Measurements from ENCODE around the gene BCL10. TPM values are rescaled to one million over a fixed set of nuclear protein-coding genes. Genes with fewer than 3 reads are reported as not detected.

BCL10 gene
- total and polyA plus RNA-seq, 2 of the 4 experiments (the other 2 are of a cell fraction): 15.3 to 30.5 TPM

GRCh38 chr1:85290826-85291225, 14.4 kb upstream of the BCL10 start:
- no CpG with 5 or more reads among the region's 2 CpGs for WGBS, 2 experiments (ENCODE audit: extremely low coverage in 2 of 2, insufficient read length in 1 of 2)
- Histone ChIP-seq H3K27ac (ENCODE audit: insufficient read depth, low read length) (no peak overlapping the region), H3K9me3 (ENCODE audit: control insufficient read depth, insufficient read depth, low read length) (no peaks in the 10 kb centered on the region), H4K8ac (ENCODE audit: low read depth in 2 of 2, low read length in 2 of 2) (peak overlapping the region in 1 of 2 experiments; percentile 33; a peak in 2 of 4 replicates), H2BK15ac (ENCODE audit: low read depth, low read length) (peak overlapping the region; percentile 43; the same call in 1 of the 3 replicates), H2AK9ac (replicated peaks; ENCODE audit: low read depth, low read length, poor library complexity) (no peak overlapping the region), H3K9me1 (ENCODE audit: insufficient read depth, low read length) (peaks cover 6% of the 10 kb centered on the region; the same call in 1 of the 2 replicates), H2BK5ac (ENCODE audit: low read depth, low read length, poor library complexity, severe bottlenecking) (peak overlapping the region; percentile 12), H3K27me3 (ENCODE audit: control insufficient read depth, insufficient read depth, low read length) (no peaks in the 10 kb centered on the region), H4K91ac (ENCODE audit: insufficient read depth, low read depth, low read length) (peak overlapping the region; percentile 13; the same call in 1 of the 2 replicates), H3K23ac (ENCODE audit: low read depth, low read length) (peak overlapping the region; percentile 55; the same call in 1 of the 2 replicates), H3K4me3 (ENCODE audit: insufficient read depth, low read depth, low read length) (no peak overlapping the region), H3K9ac (ENCODE audit: low read depth, low read length) (no peak overlapping the region), H3K4me2 (ENCODE audit: low read depth, low read length) (peak overlapping the region; percentile 38; the same call in 1 of the 2 replicates), H3K18ac (ENCODE audit: low read depth, low read length) (peak overlapping the region; percentile 14; the same call in 1 of the 2 replicates), H3K4ac (ENCODE audit: low read depth, low read length) (peak overlapping the region; percentile 58; the same call in 1 of the 2 replicates), H3K4me1 (ENCODE audit: control insufficient read depth, insufficient read depth, low read length) (peaks cover 13% of the 10 kb centered on the region), H3K79me1 (ENCODE audit: low read depth in 1 of 2, low read length in 2 of 2) (no peaks in the 10 kb centered on the region; a peak in 1 of 4 replicates), H3K14ac (replicated peaks; ENCODE audit: low read depth, low read length) (peak overlapping the region; percentile 18; the same call in 1 of the 2 replicates), H2BK120ac (ENCODE audit: low read depth, low read length) (0 out of 2 replicates have a peak overlapping the region, but pooled peaks have one; percentile 17), H4K5ac (ENCODE audit: low read depth, low read length) (peak overlapping the region; percentile 67; the same call in 1 of the 2 replicates), H3K36me3 (ENCODE audit: control insufficient read depth, insufficient read depth, low read length) (no peaks in the 10 kb centered on the region), H2AK5ac (ENCODE audit: low read depth, low read length) (peak overlapping the region; percentile 63; the same call in 1 of the 2 replicates), H3K56ac (ENCODE audit: extremely low read depth, insufficient read depth, low read length) (no peak overlapping the region), H4K20me1 (ENCODE audit: insufficient read depth, low read length) (no peaks in the 10 kb centered on the region), H2AFZ (replicated peaks; ENCODE audit: low read length, poor library complexity) (no peak overlapping the region), H2BK20ac (ENCODE audit: low read depth, low read length) (peak overlapping the region; percentile 35; the same call in 1 of the 2 replicates)
- ChIA-PET POLR2A (ENCODE audit: unreplicated experiment) (no interaction called here), CTCF (no interaction called here)
- dilution Hi-C loops (cut with HindIII; ENCODE audit: low sequenced_read_pairs, unreplicated experiment) (no loop called here), intact Hi-C loops (cut with micrococcal nuclease) (no loop called here), in situ Hi-C loops (cut with MboI; ENCODE audit: low sequenced_read_pairs) (no loop called here)
- TF ChIP-seq RCOR1 (IDR thresholded peaks at IDR 0.05; ENCODE audit: insufficient replicate concordance, low read length): no peak
- no peak for TF ChIP-seq BHLHE40 (IDR thresholded peaks at IDR 0.05; ENCODE audit: low read depth, low read length)
- no peak for TF ChIP-seq RAD21 (IDR thresholded peaks at IDR 0.05; ENCODE audit: low read length)
- no peak for TF ChIP-seq CEBPB (IDR thresholded peaks at IDR 0.05; ENCODE audit: low read depth, low read length)
- no peak for TF ChIP-seq CTCF (conservative IDR thresholded peaks at IDR 0.05; ENCODE audit: low read depth, low read length)
- no peak for TF ChIP-seq CHD1 (IDR thresholded peaks at IDR 0.05; ENCODE audit: low read depth, low read length)
- no peak for TF ChIP-seq MAZ (IDR thresholded peaks at IDR 0.05; ENCODE audit: borderline replicate concordance, low read depth, low read length)
- no peak for TF ChIP-seq RFX5 (IDR thresholded peaks at IDR 0.05; ENCODE audit: low read depth, low read length)
- TF ChIP-seq USF2 (IDR thresholded peaks at IDR 0.05; ENCODE audit: low read depth, low read length): no peak
- no peak for TF ChIP-seq ELK1 (IDR thresholded peaks at IDR 0.05; ENCODE audit: borderline replicate concordance, low read depth, low read length)
- TF ChIP-seq NFE2L2 (IDR thresholded peaks at IDR 0.05; ENCODE audit: low read depth, low read length): no peak
- TF ChIP-seq POLR2A (IDR thresholded peaks at IDR 0.05; ENCODE audit: low read depth, low read length): no peak
- TF ChIP-seq FOS (IDR thresholded peaks at IDR 0.05; ENCODE audit: low read depth, low read length): no peak
- TF ChIP-seq MXI1 (IDR thresholded peaks at IDR 0.05; ENCODE audit: borderline replicate concordance, low read depth, low read length): no peak
- TF ChIP-seq MAFK (IDR thresholded peaks at IDR 0.05; ENCODE audit: low read depth, low read length): no peak
- no peak for TF ChIP-seq SMC3 (IDR thresholded peaks at IDR 0.05; ENCODE audit: low read depth, low read length)
- DNase-seq (no peak), ATAC-seq (ENCODE audit: low read depth) (peak; percentile 47)
- BruUV-seq (replicated peaks): no TSS peak

Measured in IMR-90 (cell line).